Measurements from ENCODE around the gene CD300A. TPM values are rescaled to one million over a fixed set of nuclear protein-coding genes. Genes with fewer than 3 reads are reported as not detected.

Gene CD300A
- total RNA-seq, 4 donors from 2014 or later = 5.5 to 13.0 (median 8.7) TPM

- TF ChIP-seq POLR2A (IDR thresholded peaks at IDR 0.05) (no peak), CTCF (IDR thresholded peaks at IDR 0.05) (no peak)
- DNase-seq (ENCODE audit: low spot score in 2 of 2) = no peak
- 62 to 70% methylated on average over 5 of the region's 5 CpGs for WGBS, 2 donors
- intact Hi-C loops (cut with DNase I; ENCODE audit: low total_unique reads) = no loop called here
- H3K4me3 ChIP-seq (ENCODE audit: low read depth, poor library complexity, severe bottlenecking) = no peak overlapping the region
Measured at GRCh38 chr17:74435775-74436359, 30.6 kb upstream of the CD300A start.

DNA sequence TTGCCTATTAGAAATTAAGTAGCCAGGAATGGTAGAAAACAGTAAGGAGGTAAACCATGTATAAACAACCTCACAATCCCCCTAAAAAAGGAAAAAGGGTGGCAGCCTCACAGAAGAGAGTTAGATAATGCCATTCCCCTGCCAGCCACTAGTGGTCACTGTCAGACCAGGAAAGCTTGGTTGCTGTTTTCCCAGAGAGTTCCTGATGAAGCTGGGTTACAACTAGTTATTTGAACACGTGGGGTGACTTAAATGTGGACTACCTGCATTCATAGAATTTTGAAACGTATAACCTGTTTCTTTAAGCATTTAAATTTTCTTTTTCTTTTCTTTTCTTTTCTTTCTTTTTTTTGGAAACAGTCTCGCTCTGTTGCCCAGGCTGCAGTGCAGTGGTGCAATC is 28.7 kb upstream of the CD300A start:
- 82 to 85% methylated on average over 3 of the region's 3 CpGs for WGBS, 2 donors
- intact Hi-C loops (cut with DNase I; ENCODE audit: low total_unique reads) = no loop called here

GRCh38 chr17:74439691-74440567 is 26.5 kb upstream of the CD300A start:
- no peak for DNase-seq (ENCODE audit: low spot score in 2 of 2)
- 89% methylated on average over 30 to 31 of the region's 31 CpGs for WGBS, 2 donors
- intact Hi-C loops (cut with DNase I; ENCODE audit: low total_unique reads) = no loop called here
- no peak overlapping the region for H3K4me3 ChIP-seq (ENCODE audit: low read depth, poor library complexity, severe bottlenecking)
- TF ChIP-seq POLR2A (IDR thresholded peaks at IDR 0.05) (no peak), CTCF (IDR thresholded peaks at IDR 0.05) (no peak)

More for the DNA sequence above, 28.7 kb upstream of the CD300A start:
- TF ChIP-seq CTCF (IDR thresholded peaks at IDR 0.05) (no peak), POLR2A (IDR thresholded peaks at IDR 0.05) (no peak)
- no peak for DNase-seq (ENCODE audit: low spot score in 2 of 2)
- no peak overlapping the region for H3K4me3 ChIP-seq (ENCODE audit: low read depth, poor library complexity, severe bottlenecking)

DNA sequence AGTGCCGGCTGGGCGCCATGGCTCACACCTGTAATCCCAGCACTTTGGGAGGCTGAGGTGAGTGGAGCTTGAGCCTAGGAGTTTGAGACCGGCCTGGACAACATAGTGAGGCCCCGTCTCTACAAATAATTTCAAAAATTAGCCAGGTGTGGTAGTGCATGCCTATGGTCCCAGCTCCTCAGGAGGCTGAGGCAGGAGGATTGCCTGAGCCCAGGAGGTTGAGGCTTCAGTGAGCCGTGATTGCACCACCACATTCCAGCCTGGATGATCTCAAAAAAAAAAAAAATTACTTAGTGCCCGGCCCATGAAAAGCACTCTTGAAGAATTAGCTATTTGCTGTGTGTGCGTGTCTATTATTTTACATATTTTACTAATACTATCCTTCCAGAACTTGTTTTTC is 24.9 kb upstream of the CD300A start:
- no peak overlapping the region for H3K4me3 ChIP-seq (ENCODE audit: low read depth, poor library complexity, severe bottlenecking)
- 88 to 91% methylated on average over 7 of the region's 7 CpGs for WGBS, 2 donors
- TF ChIP-seq POLR2A (IDR thresholded peaks at IDR 0.05) = no peak
- no peak for TF ChIP-seq CTCF (IDR thresholded peaks at IDR 0.05)
- no peak for DNase-seq (ENCODE audit: low spot score in 2 of 2)
- intact Hi-C loops (cut with DNase I; ENCODE audit: low total_unique reads) = no loop called here

DNA sequence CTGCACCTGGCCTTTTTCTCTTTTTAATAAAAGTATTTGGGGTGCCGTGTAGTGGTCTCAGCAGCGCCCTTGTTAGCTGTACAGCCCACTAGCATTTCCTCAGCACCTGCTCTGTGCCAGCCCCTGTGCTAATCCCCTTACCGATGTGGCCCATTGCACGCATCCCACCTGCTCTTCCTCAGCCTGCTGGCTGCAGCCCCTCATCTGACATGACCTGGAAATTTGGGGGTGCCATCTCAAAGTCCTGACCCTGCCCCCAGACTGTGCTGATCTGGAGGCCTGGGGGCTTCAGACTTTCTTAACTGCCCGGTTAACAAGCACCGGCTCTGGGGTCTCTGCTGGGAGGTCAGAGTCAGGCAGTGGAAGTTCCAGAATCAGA is 24.2 kb upstream of the CD300A start:
- 76% methylated on average over 6 of the region's 6 CpGs for WGBS, 2 donors
- intact Hi-C loops (cut with DNase I; ENCODE audit: low total_unique reads) = no loop called here
- no peak for TF ChIP-seq CTCF (IDR thresholded peaks at IDR 0.05)
- TF ChIP-seq POLR2A (IDR thresholded peaks at IDR 0.05) = no peak
- DNase-seq (ENCODE audit: low spot score in 2 of 2) = no peak
- H3K4me3 ChIP-seq (ENCODE audit: low read depth, poor library complexity, severe bottlenecking) = no peak overlapping the region
